Testis (tissue), 2 donors: Measurements from ENCODE around the gene SOX18.

Experiments
- CTCF ChIP-seq, 3 experiments: fragments of 450-650 bp in 2 of 3; fragments of 200-600 bp in 1 of 3; sonication (generic) in 1 of 3; IDR thresholded peaks; one replicate each; pipeline ENCODE4 v1.5.1; 2016 to 2019; ENCODE audit warnings: antibody characterized with exemption in 3 of 3, mild to moderate bottlenecking in 2 of 3, moderate library complexity in 1 of 3
- POLR2A ChIP-seq: fragments of 450-650 bp; IDR thresholded peaks from one replicate; pipeline ENCODE4 v1.6.1; 2017; ENCODE audit warnings: antibody characterized with exemption, mild to moderate bottlenecking, moderate library complexity

- no peak for TF ChIP-seq CTCF (IDR thresholded peaks at IDR 0.05)
- no peak for TF ChIP-seq POLR2A
Observed at GRCh38 chr20:64055893-64056638, 6.6 kb upstream of the SOX18 start.
